HG02840 (cell line): ENCODE measurements around the gene CEP70.
"Not testable (repeated sequence)": the region's sequence is repeated elsewhere in the genome, so short reads cannot be mapped to it uniquely, and the experiment has no call there.

Source experiments
- ATAC-seq: cut with Tn5 transposase; IDR thresholded peaks from one replicate; pipeline ENCODE4 v1.9.1; 2021; ENCODE audit warnings: mild to moderate bottlenecking, moderate library complexity, moderate number of reproducible peaks; ENCODE audit not compliant: unreplicated experiment, low FRiP score

CEP70 gene

DNA sequence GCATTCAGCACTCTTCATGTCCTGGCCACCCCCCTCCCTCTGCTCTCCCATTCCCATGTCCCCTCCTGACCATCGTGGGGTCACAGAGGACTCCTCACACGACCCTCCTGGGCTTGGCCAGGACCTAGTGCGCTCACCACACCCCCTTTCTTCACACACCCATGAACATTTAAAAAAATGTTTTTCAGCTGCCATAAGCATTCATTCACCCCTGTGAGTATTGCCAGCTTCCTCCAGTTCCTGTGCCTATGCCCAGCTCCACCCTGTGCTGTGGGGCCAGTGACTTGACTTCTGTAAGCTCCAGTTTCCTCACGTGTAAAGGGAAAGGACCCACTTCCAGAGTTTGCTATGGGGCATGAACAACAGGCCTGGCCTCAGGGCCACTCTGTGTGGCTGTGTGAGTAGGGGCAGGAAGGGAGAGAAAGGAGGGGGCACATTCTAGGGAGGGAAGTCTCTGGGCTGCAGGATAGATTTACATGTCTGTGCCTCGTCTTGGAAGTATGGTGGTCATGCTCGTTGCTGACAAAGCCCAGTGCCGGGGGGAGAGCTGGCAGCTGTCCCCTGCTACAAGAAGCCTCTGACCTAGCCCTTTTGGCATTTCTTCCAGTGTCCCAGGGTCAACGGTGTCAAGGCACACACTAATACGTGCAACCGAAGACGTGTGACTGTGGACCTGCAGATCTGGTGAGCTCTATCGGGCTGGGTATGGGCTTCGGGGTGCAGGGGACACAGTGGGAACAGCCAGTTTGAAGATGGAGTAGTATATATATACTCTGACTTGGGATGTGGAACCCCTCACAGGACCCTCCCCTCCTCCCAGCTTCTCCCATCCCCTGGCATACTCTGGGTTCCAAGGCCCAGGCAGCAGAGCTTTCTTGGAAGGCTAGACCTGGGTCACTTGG lies 136.8 kb downstream of the CEP70 start:
- ATAC-seq: no peak

- ATAC-seq: no peak
Observed at GRCh38 chr3:138455801-138456716, 138.0 kb downstream of the CEP70 start.

DNA sequence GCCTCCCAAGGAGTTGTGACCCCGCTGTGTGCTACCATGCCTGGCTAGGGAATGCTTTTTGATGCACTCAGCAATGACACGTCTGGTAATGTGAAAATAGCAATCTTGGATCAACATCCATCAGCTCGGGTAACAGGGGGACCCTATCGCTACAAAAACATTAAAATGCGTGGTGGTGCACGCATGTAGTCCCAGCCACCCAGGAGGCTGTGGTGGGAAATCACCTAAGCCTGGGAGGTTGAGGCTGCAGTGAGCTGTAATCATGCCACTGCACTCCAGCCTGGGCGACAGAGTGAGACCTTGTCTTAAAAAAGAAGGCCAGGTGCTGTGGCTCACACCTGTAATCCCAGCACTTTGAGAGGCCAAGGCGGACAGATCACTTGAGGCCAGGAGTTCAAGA lies 140.1 kb downstream of the CEP70 start:
- not testable (repeated sequence) for ATAC-seq

DNA sequence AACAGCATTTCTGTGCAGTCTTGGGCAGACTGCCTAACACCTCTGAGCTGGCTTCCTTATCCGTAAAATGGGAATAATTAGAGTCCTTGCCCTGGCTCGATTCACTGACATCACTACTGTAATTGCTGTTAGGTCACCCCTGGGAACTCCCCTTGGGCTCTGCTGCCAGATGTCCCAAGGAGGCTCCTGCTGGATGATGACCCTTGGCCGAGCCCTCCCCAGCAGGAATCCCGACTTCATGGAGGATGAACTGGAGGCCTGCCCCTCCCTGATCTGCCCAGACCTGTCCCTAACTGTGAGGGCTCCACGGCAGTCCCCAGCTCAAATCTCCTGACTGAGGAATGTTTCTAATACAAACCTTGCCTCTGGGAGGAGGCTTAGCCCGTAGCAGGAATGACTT lies 141.6 kb downstream of the CEP70 start:
- no peak for ATAC-seq

DNA sequence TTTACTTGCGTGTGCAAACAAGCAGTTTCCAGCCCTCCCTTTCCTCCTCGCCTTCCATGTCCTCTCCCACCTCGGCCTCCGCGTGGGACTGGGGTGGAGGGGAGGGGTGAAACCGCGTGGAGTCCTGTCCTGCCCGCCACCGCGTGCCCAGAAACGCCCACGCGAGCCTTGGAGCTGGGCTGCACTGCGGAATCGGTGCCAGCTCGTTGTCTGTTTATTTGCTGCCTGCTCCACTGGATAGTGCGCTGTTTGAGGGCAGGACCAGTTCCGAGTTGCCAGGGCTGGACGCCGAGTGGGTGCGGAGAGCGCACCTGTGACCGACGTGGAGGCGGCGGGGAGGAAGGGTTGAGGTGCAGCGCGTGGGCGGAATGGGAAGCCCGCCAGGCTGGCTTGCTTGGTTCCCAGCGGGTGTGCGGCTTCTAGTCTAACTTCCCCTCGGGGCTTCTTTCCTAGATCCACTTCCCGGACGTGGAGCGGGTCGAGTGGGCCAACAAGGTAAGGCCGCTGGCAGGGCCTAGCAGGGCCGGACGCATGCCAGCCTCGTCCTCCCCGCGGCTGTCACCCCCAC lies 142.4 kb downstream of the CEP70 start:
- ATAC-seq: no peak

DNA sequence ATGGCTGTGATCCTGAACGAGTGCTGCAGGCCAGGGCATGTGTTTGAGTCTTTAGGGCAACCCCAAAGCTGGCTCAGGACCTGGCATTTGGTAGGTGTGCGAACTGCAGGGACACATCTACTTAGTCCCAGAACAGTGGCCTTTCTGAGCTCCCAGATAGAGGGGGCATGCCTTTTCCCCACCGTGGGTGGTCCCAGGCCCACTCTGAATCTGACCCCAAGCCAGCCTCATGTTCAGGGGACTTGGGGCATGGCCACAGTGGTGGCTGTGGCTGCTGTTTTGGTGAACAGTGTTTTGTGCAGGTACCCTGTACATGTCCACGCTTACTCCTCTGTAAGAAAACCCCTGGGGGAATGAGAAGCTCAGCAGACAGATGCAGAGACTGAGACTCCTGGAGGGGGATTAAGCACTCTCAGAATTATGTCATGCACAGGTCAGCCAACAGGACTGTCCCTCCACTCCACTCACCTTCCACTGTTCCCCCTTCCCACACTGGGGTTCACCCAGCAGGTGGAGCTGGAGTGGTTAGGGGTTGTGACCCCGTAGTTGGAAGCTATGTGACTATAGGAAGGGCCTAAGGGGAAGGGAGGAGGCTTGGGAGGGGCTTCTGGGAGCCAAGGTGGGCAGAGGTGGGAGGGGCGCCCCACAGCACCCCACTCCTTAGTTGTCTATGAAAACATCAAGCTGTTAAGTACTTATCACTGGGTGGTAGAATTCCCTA lies 143.2 kb downstream of the CEP70 start:
- no peak for ATAC-seq

DNA sequence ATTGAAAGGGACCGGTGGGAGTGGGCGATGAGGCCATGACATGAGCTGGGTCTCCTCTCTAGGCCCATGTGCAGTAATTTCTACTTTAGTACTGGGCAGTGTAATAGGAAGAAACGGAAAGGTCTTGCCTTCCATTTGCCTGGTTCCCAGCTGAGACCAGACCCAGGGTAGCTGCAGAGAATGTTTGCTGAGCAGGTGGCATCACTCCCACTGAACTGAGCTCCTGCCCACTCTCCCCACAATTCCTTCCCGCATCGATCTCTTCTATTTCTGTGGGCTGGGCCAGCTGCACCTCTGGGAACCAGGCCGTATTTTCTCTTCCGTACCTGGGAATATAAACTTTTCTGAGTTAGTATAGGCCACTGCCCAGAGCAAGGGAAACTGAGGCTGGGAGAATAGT lies 143.9 kb downstream of the CEP70 start:
- no peak for ATAC-seq

DNA sequence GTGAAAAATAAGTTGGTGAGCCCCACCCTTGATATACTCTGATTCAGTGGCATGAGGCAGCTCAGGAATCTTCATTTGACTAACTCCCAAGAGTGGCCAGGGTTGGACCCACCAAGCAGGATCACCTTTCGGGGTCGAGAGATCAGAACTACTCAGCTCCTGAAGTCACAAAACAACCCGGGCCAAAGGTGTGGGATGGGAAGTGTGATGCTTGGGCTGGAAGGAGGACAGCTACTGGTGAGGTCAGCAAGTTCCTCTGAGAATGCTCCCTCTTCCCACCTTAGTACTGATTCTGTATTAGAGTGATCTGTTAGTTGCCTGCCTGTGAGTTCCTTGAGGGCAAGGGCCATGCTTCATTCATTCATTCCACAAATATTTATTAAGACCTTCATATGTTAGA lies 144.6 kb downstream of the CEP70 start:
- no peak for ATAC-seq

DNA sequence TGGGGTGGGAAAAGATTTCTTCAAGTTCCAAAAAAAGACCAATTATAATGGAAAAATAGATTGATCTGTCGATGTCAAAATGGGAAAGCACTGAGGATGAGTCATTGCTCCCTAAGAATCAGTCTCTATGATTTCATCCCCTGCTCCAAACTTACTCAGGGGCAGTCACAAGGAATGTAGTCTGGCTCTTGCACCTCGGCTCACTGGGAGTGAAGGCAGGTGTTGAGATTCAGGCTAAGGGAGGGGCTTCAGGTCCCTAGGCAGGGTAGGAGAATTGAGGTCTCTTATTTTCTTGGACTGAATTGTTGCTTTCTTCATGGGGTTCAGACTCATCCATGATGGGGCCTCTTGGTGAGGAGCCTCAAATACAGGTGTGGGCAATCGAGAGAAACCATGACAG lies 145.4 kb downstream of the CEP70 start:
- ATAC-seq: no peak

DNA sequence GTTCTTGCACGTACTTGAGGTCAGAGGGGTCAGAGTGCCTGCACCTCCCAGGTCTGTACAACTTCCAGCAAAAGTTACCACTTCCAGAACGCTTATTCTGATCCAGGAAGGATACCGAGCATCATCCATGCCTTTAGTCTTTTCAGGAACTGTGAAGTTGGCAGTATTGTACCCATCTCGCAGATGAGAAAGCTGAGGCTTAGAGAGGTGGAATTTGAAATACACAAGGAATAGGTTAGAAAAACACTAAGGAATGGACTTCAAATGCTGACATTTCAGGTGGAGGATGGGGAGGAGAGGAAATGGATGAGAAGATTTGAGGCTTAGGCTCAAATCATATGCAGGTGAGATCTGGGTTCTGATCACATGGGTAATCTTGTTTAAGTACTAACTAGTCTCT lies 148.4 kb downstream of the CEP70 start:
- no peak for ATAC-seq

GRCh38 chr3:138445236-138445635 lies 148.8 kb downstream of the CEP70 start:
- ATAC-seq: no peak
